Measurements from ENCODE around the gene LAX1.

Gene LAX1, protein sequence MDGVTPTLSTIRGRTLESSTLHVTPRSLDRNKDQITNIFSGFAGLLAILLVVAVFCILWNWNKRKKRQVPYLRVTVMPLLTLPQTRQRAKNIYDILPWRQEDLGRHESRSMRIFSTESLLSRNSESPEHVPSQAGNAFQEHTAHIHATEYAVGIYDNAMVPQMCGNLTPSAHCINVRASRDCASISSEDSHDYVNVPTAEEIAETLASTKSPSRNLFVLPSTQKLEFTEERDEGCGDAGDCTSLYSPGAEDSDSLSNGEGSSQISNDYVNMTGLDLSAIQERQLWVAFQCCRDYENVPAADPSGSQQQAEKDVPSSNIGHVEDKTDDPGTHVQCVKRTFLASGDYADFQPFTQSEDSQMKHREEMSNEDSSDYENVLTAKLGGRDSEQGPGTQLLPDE

DNA sequence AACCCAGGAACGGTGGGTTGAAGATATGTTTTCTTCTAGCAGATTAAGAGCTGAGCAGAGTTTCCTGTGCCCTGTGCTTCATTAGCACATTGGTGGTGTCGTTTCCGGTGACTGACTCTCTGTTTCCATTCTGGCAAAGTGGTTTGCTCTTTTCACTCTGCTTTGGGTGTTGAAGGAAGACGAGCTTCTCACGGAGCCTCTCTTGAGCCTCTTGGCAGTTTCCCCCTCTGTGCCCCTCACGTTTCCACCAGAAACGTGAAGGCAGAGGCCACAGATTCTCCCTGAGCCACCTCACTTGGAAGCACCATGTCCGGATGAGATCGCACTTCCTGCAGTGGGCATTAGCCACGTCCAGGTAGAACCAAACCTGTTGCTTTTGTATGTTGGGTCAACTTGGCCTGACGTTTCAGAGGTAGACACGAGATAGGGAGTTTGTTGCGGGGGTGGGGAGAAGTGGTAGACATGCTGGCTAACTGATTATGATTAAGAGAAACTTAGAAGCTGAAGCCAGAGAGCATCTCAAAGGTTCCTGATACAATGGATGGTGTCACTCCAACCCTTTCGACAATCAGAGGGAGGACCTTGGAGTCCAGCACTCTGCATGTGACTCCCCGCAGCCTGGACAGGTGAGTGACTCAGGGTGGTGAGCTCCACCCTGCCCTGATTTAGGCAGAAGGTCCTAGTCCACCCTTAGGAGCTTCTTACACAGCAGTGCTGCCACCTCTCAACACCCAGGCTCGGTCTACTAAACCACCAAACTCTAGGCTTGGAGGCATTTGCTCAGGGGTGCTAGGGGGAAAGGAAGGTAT is at the start of gene LAX1:
Gene LAX1, plus strand, starts transcription at position 155 of the 809 bp plus-strand sequence. Its CDS starts 383 bp downstream, at position 538.
- in situ Hi-C loops (cut with MboI; ENCODE audit: low pct_unique_long_range_greater_than_20kb, low sequenced_read_pairs, unreplicated experiment): no loop called here
- peak; percentile 55 for DNase-seq (ENCODE audit: low spot score)

DNA sequence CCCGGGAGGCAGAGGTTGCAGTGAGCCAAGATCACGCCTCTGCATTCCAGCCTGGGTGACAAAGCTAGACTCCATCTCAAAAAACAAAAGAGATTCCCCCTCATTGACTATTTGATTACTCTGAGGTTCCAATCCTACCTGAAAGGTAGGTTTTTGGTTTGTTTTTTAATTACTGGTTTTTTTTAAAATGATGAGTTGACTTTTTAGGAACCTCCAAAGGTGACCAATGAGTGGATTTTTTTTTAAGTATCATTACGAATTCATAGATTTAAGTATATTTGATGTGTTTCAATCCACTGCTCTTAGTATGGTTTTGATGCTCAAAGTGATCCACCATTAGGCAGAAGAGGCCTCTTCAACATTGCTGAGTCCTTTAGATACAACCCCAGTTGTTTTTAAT is 47.9 kb upstream of the LAX1 start:
- no peak for DNase-seq (ENCODE audit: low spot score)
- in situ Hi-C loops (cut with MboI; ENCODE audit: low pct_unique_long_range_greater_than_20kb, low sequenced_read_pairs, unreplicated experiment): loop anchor here (25.0 kb wide), 1 partner anchor 455 kb away; no protein-coding TSS in a partner anchor
- TF ChIP-seq, protein P1, sequence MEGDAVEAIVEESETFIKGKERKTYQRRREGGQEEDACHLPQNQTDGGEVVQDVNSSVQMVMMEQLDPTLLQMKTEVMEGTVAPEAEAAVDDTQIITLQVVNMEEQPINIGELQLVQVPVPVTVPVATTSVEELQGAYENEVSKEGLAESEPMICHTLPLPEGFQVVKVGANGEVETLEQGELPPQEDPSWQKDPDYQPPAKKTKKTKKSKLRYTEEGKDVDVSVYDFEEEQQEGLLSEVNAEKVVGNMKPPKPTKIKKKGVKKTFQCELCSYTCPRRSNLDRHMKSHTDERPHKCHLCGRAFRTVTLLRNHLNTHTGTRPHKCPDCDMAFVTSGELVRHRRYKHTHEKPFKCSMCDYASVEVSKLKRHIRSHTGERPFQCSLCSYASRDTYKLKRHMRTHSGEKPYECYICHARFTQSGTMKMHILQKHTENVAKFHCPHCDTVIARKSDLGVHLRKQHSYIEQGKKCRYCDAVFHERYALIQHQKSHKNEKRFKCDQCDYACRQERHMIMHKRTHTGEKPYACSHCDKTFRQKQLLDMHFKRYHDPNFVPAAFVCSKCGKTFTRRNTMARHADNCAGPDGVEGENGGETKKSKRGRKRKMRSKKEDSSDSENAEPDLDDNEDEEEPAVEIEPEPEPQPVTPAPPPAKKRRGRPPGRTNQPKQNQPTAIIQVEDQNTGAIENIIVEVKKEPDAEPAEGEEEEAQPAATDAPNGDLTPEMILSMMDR (IDR thresholded peaks at IDR 0.05; ENCODE audit: extremely low read depth, insufficient read depth, missing control alignments): no peak

More for the DNA sequence above, at the start of gene LAX1:
- TF ChIP-seq, protein P1 (IDR thresholded peaks at IDR 0.05; ENCODE audit: extremely low read depth, insufficient read depth, missing control alignments): no peak

DNA sequence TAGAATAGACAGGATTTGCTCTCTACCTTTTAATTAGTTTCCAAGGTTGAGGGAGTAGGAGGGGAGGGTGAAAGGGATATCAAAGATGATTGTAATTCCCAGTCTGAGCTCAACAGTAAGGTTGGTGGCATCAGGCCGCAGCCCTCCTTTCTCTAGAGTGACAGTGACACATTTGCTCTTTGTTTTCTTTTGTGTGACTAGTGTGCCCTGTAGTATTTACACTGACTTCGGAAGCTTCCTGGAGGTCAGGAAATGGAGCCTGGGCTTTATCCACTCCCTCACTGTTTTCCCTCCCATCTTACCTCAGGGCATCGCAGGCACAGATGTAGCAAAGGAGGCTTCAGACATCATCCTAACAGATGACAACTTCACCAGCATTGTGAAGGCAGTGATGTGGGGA is 44.7 kb upstream of the LAX1 start:
- in situ Hi-C loops (cut with MboI; ENCODE audit: low pct_unique_long_range_greater_than_20kb, low sequenced_read_pairs, unreplicated experiment): loop anchor here (25.0 kb wide), 1 partner anchor 458 kb away; no protein-coding TSS in a partner anchor
- DNase-seq (ENCODE audit: low spot score): no peak
- TF ChIP-seq, protein P1 (IDR thresholded peaks at IDR 0.05; ENCODE audit: extremely low read depth, insufficient read depth, missing control alignments): no peak

DNA sequence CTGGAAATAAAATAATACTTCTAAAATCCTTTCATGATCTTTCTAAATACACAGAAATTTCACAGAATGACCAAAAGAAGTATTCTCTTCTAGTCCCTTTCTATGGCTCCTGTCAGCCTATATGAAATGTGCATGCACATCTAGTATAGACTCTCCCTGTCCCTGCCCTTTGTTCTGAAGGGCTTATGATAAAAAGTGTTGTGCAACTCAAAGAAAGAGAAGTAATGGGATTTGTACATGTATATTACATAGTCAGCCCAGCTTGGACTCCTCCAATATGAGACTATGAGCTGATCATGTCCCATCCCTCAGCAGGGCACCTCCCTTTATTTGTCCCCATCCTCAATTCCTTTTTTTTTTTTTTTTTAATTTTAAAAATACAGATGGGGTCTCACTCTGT is 42.1 kb upstream of the LAX1 start:
- TF ChIP-seq, protein P1 (IDR thresholded peaks at IDR 0.05; ENCODE audit: extremely low read depth, insufficient read depth, missing control alignments): no peak
- in situ Hi-C loops (cut with MboI; ENCODE audit: low pct_unique_long_range_greater_than_20kb, low sequenced_read_pairs, unreplicated experiment): loop anchor here (25.0 kb wide), 1 partner anchor 461 kb away; no protein-coding TSS in a partner anchor
- DNase-seq (ENCODE audit: low spot score): no peak

DNA sequence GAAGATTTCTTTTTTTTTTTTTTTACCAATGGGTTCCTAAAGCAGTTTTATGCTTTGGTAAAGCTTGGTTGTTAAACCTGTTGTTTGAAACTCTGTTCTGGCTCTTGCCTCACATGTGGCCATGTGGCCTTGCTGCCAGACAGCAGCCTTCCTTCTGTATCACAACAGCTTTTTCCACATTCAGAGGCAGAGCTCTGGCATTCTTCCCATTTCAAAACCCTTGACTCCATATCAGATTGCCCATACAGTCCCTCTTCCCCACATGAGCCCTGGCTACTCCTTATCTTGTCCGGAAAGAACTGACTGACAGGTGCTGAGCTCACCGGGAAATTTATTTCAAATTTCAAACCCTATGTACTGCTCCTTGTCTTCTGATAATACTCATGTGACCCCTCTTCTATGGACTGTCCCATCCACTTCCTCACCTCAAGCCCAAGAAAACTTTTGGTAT is 38.5 kb upstream of the LAX1 start:
- DNase-seq (ENCODE audit: low spot score): no peak
- in situ Hi-C loops (cut with MboI; ENCODE audit: low pct_unique_long_range_greater_than_20kb, low sequenced_read_pairs, unreplicated experiment): no loop called here

More for the DNA sequence above, 38.5 kb upstream of the LAX1 start:
- TF ChIP-seq, protein P1 (IDR thresholded peaks at IDR 0.05; ENCODE audit: extremely low read depth, insufficient read depth, missing control alignments): no peak

Data from GM13977 (cell line).